NT2/D1 (cell line): ENCODE measurements around the gene MOCS3.

ENCODE experiments used
- SUZ12 ChIP-seq: IDR thresholded peaks from 2 replicates; pipeline ENCODE4 v1.6.1; 2011; ENCODE audit not compliant: insufficient read length, insufficient read depth; ENCODE audit errors: extremely low read depth
- YY1 ChIP-seq: IDR thresholded peaks from 2 replicates; pipeline ENCODE4 v1.6.1; 2011; ENCODE audit not compliant: insufficient read length, insufficient read depth

GRCh38 chr20:51011479-51011878 lies 52.9 kb downstream of the MOCS3 start:
- TF ChIP-seq YY1 (no peak), SUZ12 (no peak)
